Activated naive CD8-positive, alpha-beta T cell treated with anti-CD3 and anti-CD28 coated beads, Interleukin-2, amount 50 U/mL, for 16 hours (primary cell): ENCODE data around the gene EDN2.

Source experiments
- DNase-seq: peaks from one replicate; pipeline ENCODE4 v3.0.0-alpha.2; 2020; ENCODE audit warnings: low read depth, low spot score

The EDN2 gene

GRCh38 chr1:41464885-41465284 is 19.6 kb downstream of the EDN2 start:
- no peak for DNase-seq

DNA sequence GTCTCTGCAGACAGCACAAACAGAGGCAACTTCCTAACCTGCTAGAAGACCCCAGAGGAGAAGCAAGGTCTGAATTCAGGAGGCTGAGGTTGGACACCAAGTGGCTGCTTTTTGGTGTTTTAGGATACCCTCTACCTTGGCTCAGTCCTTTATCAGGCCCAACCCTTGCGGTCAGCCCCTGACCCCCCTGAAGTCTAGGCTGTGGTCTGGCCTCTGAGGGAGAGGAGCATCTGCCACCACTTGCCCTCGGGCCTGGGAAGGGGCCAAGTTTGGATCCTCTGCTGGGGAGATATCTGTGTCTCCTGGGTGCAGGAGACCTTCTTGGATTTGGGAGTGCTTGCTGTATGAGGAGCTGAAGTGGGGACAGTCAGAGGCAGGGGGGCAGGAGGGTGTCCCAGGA is 21.0 kb downstream of the EDN2 start:
- no peak for DNase-seq

GRCh38 chr1:41462680-41463004 is 21.8 kb downstream of the EDN2 start:
- DNase-seq: no peak

GRCh38 chr1:41461790-41462679 is 22.4 kb downstream of the EDN2 start:
- DNase-seq: no peak

GRCh38 chr1:41456847-41457540 is 27.5 kb downstream of the EDN2 start:
- DNase-seq: no peak

DNA sequence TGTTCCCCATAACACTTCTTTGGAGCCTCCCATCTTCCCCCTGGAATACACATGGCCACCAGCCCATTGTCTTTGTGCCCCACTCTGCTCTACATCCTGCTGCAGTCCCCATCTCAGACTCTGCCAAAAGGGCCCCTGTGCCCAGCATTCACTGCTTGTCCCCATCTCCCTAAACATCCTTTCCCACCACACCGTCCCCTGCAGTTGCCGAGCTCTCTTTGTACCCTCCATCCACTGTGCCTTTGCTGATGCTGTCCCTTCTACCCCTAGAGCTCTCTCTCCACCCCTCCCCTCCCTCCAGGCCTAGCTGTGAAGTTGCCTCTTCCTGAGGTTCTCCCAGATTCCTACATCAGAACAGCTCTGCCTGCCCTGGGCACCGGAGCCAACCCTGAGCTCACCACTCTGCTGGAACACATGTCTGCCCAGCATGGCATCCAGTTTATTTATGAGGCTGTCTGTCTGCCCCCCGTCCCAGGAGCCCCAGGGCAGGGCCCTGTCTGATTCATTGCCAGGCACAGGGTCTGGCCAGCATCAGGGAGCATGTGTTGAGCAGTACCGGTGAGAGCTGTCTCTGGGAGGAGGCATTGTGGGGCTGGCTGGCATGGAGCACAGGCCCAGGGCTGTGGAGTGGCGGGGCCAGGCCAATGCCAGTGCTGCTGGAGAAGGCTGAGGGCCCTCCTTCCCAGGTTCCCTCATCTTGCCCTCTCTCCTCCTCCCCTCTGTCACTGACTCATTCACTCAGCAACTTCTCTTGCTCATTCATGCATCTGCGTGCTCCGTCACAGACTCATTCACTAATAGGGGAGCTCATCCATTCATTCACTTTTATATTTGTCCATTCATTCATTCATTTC is 28.8 kb downstream of the EDN2 start:
- DNase-seq: no peak

DNA sequence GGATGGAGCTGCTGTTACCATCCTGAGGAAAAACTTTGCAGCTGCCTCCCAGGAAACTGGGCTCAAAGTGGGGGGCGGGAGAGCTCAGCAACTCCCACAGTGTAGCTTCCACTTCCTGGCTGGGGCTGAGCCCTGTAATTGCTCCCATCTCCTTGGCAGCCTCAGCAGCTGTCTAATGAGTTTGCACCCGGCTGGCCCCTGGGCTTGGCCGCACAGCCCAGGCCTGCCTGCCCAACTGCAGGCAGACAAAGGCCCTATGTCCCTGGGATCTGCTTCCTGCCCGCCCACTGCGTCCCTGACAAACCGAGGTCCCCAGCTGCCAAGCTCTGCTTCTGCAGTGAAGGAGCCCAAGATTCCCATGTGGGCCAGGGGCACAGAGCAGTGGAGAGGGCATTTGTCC is 30.1 kb downstream of the EDN2 start:
- DNase-seq: no peak

DNA sequence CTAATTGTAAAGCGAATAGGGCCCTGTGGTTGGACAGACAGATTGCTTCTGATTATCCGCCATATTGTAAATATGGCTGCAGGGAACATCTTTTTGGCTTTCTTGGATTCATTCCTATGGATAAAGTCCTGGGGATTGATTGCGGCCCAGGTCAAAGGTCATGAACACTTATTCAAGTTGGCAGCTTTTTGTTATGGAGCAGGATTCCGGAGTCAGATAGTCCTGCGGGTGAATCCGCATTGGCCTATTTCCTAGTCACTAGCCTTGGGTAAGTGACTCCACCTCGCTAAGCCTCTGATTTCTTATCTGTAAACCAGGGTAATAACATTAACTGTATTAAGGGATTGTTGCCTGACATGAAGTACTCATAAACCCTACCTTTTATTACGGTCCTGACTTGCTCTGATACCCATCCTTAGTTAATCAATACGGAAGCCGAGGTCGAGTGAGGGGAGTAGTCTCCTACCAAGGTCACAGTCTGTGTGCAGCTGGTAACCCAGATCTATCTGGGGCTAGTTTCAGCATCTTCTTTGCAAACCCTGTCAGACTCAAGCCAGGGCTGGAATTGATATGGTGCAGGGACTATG is 31.7 kb downstream of the EDN2 start:
- DNase-seq: no peak

- DNase-seq: no peak
Measured at GRCh38 chr1:41450747-41451285, 33.7 kb downstream of the EDN2 start.

DNA sequence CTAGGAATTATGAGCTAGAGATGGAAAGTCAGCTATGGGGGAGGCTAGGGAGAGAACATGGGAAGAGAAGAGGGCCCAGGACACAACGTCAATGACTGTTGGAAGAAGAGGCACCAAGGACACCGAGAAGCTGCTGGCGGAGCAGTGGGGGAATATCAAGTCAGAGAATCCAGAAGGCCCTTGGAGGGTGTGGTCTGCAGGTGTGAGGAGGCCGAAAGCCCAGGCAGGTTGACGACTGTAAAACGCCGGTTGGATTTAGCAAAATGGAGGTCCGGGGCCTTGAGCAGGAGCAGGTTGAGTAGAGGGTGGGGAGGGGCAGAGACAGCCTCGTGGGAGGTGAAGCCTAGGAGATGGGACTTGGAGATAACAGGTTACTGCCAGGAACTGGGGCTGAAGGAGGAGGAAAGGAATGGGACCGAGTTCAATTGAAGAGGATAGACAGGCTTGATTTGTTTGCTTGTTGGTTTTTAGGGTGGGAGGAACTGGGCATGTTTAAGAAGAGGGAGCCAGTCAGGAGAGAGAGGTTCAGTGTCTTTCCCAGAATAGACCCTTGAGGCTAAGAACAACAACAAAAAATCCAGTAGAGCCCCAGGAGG is 35.1 kb downstream of the EDN2 start:
- no peak for DNase-seq

GRCh38 chr1:41448821-41449220 is 35.7 kb downstream of the EDN2 start:
- no peak for DNase-seq

GRCh38 chr1:41447995-41448770 is 36.3 kb downstream of the EDN2 start:
- no peak for DNase-seq

GRCh38 chr1:41446851-41447610 is 37.5 kb downstream of the EDN2 start:
- no peak for DNase-seq

GRCh38 chr1:41444785-41445184 is 39.7 kb downstream of the EDN2 start:
- DNase-seq: no peak

- DNase-seq: no peak
Measured at GRCh38 chr1:41444246-41444645, 40.2 kb downstream of the EDN2 start.

DNA sequence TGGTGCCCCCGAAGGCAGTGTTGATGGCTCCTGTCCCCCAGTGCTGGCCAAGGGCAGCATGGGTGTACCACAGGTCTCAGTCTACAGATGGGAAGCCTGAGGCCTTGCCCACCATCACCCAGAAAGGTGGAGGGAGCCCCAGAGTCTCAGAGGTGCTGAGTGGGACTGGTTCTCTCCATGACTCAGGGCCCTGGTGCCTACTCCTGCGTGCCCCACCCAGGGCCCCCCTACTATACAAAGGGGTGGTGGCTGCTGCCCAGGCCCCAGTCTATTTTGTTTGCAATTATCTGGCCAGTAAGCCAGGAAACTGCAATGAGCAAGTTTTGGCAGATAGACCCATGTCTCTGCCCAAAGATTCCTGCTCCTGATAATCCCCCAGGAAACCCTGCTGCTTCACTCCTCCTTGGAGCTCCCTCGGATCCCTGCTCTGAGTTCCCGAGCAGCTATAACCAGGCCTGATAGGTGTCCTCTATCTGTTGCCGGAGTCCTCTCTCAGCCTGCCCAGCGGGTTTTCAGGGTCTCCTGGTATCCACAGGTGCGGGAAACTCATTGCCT is 41.7 kb downstream of the EDN2 start:
- DNase-seq: no peak

DNA sequence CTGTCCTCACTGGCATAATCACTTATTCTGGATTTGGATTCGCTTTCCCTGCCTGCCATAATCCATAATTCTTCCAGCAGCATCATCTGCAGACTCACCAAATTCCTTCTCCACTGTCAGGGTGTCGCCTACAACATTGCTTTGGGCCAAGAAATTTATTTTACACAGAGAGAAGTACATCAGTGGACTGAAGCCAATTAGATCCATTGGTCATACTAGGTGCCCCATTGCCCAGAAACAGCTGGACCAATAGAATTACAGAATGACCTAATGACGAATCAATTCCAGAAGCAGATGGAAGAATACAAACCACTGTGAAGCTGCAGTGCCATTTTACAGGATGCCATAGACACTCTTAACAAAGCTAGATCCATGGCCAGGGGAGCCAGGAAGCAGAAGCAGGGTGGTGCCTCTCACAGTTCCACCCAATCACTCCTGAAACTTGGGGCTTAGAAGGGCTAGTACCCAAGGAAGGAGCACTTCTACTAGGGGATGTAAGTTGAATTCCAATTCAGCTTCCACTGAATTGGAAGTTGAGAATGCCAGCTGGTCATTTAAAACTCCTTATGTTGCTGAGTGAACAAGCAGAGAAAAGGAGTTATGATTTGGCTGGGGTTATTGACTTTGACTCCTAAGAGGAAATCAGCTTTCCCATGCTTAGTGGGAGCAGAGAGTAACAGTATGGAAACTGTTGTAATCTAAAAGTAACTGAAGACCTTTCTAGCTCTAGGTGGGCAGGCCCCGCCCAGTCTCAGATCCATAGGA is 44.0 kb downstream of the EDN2 start:
- DNase-seq: no peak

GRCh38 chr1:41439234-41439633 is 45.2 kb downstream of the EDN2 start:
- no peak for DNase-seq

GRCh38 chr1:41438711-41439110 is 45.8 kb downstream of the EDN2 start:
- DNase-seq: no peak
